DMS 273 treated with DMSO at 0.1 percent for 48 hours (cell line): ENCODE data around the gene MRPL38.
"Not testable (repeated sequence)": the region's sequence is repeated elsewhere in the genome, so short reads cannot be mapped to it uniquely, and the experiment has no call there.

Experiments used
- DNase-seq: peaks from one replicate; lab custom pipeline; 2025; lab: John Stamatoyannopoulos, UW

Gene MRPL38

DNA sequence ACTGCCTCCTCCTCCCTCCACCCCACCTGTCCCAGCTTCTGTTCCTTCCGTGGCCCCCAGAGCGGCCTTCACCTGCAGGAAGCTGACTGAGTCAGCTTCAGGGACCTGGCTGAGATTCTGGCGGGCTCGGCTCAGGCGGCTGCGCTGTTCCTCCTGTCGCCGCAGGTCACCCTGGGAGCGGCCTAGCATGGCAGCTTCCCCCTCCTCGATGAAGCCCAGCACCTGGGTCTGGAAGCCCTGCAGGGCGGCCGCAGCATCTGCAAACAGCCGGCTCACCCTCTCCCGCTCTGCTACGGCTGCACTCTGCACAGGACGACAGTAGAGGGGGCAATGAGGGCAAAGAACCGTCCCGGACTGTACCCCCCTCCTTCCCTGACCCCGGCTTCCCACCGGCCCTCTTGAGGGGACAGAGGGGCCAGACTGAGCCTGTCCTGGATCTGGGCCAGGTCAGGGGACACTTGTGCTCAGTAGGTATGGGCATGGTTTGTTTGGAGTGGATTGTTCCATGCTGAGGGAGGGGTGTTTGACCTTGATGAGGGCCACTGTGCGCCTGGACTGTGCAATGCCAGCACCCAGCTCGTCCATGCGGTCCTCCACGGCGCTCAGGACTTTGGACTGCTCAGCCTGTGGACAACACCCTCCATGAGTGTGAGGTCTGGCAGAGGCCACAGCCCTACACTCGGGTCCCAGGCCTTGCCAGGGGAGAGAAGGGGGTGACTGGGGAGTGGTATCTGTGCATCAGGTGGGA lies 28.3 kb downstream of the MRPL38 start:
- DNase-seq = peak; percentile 16

- no peak for DNase-seq
Observed at GRCh38 chr17:75875940-75876189, 28.8 kb downstream of the MRPL38 start.

GRCh38 chr17:75875182-75875939 lies 29.3 kb downstream of the MRPL38 start:
- no peak for DNase-seq

GRCh38 chr17:75874323-75875181 lies 30.1 kb downstream of the MRPL38 start:
- no peak for DNase-seq

GRCh38 chr17:75873587-75874322 lies 30.9 kb downstream of the MRPL38 start:
- DNase-seq = no peak

- no peak for DNase-seq
Observed at GRCh38 chr17:75872434-75873351, 32.0 kb downstream of the MRPL38 start.

DNA sequence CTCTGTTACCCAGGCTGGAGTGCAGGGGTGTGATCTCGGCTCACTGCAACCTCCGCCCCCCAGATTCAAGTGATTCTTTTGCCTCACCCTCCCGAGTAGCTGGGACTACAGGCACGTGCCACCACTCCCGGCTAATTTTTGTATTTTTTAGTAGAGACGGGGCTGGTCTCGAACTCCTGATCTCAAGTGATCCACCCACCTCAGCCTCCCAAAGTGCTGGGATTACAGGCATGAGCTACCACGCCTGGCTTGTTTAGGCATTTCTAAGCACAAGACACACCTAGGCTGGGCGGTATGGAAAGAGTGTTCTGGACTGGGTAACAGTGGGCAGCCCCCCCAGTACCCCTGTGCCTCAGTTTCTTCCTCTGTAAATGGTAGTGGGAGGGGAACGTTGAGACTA lies 34.5 kb downstream of the MRPL38 start:
- DNase-seq = not testable (repeated sequence)

DNA sequence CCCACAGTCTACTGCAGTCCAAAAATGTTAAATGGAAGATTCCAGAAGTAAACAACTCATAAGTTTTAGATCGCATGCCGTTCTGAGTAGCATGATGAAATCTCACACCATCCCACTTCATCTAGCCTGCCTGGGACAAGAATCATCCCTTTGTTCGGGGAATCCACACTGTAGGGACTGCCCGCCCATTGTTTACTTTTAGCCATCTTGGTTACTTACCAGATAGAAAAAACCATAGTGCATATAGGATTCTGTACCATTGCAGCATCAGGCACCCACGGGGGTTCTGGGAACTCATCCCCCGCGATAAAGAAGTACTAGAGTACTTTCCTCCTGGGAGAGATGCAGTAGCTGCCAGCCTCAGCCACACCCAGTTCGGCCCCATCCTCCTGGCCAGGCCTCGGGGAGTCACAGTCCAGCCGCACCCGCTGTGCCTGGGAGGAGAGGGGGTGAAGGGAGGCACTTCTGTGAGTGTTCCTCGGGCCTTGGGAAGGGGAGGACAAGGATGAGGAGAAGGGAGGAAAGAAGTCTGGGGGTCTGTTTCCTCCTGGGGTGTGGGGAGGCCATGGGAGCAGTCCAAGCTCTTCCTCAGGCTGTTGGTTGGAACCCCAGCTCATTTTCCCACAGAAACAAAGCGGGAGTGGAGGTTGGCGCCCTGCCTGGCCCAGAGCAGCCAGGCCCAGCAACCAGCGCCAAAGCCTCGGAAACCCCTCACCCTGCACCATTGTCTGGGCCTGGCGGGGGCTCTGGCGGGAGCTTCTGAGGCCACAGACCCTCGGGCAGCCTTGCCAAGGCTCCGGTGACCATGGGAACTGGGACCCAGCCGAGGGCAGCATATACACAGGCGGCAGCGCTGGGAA lies 35.2 kb downstream of the MRPL38 start:
- no peak for DNase-seq

DNA sequence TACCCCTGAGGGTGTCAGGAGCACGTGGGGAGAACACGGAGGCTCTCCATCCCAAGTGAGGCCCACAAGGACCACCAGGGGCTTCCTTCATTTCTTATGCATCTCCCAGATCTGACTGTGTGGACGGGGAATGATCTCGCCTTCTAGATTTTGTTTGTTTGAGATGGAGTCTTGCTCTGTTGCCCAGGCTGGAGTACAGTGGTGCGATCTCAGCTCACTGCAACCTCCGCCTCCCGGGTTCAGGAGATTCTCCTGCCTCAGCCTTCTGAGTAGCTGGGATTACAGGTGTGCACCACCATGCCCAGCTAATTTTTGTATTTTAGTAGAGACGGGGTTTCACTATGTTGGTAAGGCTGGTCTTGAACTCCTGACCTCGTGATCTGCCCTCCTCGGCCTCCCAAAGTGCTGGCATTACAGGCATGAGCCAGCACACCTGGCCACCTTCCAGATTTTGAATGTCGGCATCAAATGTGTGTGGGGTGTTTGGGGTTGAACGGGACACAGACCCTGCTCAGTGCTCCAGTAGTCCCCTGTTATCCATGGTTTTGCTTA lies 35.9 kb downstream of the MRPL38 start:
- DNase-seq = not testable (repeated sequence)

DNA sequence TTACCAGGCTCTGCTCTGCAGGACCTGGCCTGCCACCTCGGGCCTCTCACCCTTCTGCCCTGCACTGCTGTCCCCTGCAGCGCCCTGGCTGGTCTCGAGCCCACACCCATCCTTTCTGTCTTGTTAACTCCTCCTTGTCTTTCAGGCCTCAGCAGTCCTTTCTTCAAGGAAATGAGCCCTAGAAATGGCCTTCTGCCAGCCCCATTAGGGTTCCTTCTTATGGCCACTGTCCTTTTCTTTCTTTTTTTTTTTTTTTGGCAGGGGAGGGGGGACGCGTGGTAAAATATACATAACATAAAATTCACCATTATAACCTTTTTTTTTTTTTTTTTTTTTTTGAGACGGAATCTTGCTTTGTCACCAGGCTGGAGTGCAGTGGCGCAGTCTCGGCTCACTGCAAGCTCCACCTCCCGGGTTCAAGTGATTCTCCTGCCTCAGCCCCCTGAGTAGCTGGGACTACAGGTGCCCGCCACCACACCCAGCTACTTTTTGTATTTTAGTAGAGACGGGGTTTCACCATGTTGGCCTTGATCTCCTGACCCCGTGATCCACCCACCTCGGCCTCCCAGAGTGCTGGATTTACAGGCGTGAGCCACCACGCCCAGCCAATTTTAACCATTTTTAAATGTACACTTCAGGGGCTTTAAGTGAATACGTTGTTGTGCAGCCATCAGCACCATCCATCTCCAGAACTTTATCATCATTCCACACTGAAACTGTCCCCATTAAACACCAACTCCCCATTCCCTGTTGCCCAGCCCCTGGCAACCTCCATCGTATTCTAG lies 39.1 kb downstream of the MRPL38 start:
- not testable (repeated sequence) for DNase-seq

DNA sequence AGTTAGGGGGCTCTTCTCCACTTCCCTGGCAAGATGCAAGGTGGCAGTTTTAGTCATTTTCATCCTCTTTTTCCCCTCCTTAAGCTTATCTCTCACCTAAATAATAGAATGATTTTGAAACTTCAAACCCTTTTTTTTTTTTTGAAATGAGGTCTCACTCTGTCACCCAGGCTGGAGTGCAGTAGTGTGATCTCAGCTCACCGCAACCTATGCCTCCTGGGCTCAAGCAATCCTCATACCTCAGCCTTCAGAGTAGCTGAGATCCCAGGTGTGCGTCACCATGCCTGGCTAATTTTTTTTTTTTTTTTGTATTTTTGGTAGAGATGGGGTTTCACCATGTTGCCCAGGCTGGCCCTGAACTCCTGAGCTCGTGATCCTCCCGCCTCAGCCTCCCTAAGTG lies 39.8 kb downstream of the MRPL38 start:
- DNase-seq = not testable (repeated sequence)

GRCh38 chr17:75864448-75864871 lies 40.2 kb downstream of the MRPL38 start:
- no peak for DNase-seq

DNA sequence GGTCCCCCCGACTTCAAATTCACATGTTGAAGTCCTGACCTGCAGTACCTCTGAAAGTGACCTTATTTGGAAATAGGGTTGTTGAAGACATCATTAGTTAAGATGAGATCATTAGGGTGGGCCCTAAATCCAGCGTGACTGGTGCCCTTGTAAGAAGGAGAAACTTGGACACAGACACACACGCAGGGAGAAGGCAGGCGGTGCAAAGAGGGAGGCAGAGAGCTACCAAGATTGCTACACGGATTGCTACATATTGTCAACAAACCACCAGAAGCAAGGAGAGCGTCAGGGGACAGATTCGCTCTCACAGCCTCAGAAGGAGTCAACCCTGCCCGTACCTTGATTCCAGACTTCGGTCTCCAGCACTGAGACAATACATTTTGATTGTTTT lies 42.8 kb downstream of the MRPL38 start:
- DNase-seq = no peak

- DNase-seq = not testable (repeated sequence)
Observed at GRCh38 chr17:75859358-75859757, 45.3 kb downstream of the MRPL38 start.

DNA sequence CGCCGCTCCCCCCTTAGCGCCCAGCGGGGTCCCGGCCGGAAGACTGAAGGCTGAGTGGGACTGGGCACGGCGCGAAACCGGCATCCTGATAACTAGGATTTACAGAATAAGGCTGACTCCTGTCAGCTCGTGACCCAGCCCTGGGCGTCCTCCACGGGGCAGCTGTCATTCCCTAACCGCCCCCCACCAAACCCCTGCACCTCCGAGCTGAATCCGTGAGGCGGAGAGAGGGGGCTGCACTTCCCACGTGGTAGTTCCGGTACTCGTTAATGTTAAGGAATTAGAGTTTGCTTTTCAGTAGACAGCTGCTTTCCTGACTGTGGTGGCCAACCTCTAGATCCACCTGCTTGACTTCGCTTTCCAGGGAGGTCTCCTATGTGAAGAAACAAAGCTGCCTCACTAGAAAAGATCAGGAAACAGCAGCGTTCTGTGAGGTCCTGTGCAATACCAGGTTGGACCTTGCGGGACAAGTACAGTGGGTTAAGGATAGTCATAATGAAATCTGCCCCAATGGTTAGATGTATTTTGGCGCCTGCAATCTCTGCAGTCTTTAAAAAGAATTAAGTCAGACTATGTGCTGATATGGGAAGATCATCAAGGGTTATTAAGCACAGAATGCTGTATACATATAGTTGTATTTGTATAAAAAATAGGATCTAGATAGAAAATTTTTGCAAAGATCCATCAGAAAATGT lies 48.5 kb downstream of the MRPL38 start:
- DNase-seq = peak; percentile 18

DNA sequence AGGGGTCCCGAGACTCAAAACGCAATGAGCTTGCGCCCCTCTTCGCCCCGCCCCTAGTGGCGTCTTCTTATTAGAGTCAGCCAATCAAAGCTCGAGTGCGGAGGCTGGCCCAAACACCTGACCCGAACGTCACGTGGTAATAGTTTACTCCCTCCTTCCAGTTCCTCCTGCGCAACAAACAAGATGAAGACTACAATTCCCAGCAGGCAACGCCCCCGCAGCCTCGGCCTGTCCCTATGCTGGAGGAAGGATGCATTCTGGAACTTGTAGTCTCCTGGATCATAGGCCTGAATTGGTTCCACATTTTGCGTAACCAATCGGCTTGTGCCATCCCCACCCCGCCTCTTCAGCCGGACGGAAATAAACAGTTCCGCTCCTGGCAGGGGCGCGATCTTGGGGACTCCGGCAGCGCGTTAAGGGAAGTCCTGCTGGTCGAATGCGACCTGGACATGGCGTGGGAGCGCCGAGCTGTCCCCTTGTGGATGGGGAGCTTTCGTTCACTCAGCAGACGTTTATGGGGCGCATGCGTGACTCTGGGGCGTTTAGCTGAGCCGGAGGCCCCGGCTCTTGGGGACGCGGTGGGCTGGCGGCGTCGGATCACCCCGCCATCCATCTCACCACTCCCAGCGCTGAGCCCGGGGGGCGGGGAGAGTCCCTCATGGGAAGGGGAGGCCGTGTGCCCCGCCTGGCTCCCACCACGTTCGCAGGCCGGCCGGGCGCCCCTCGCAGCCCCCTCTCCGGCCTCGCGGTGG lies 49.2 kb downstream of the MRPL38 start, which contains the start of gene WBP2:
Gene WBP2 (minus strand): TSS at position 26 of the 752 bp plus-strand sequence. CDS start 38 bp downstream, outside the sequence.
- DNase-seq = peak; percentile 100

DNA sequence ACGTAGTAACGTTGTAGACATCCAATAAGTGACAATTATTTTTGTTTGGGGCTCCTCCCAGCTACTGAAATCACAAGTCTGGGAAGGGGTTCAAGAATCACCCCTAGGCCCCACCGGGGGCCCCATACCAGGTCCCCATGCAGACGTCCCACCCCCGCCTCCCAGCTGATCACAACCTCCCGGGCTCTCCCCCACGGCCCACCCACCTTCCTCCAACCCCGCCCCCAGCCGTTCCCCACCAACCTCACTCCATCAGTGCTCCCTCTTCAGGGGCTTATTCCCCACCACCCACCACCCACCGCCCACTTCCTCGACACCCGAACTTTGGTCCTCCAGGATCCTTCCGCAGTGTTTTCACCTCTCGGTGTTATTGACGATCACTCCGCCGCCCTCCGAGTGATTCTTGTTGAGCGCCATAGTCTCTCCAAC lies 49.8 kb downstream of the MRPL38 start:
- DNase-seq = no peak
